NCI-H2227 treated with DMSO at 0.1 percent for 48 hours (cell line): ENCODE results near the gene CSF3.
"Not testable (repeated sequence)": the region's sequence is repeated elsewhere in the genome, so short reads cannot be mapped to it uniquely, and the experiment has no call there.

ENCODE experiments used
- DNase-seq: peaks from one replicate; lab custom pipeline; 2025; lab: John Stamatoyannopoulos, UW

Gene CSF3

GRCh38 chr17:39997543-39997942, 17.7 kb upstream of the CSF3 start:
- no peak for DNase-seq

GRCh38 chr17:39999067-39999466, 16.2 kb upstream of the CSF3 start:
- DNase-seq, result no peak

GRCh38 chr17:40000161-40000560, 15.1 kb upstream of the CSF3 start:
- DNase-seq, result no peak

- DNase-seq, result not testable (repeated sequence)
Measured at GRCh38 chr17:40001335-40001734, 13.9 kb upstream of the CSF3 start.

GRCh38 chr17:40004072-40004471, 11.2 kb upstream of the CSF3 start:
- DNase-seq, result no peak

GRCh38 chr17:40004712-40005111, 10.5 kb upstream of the CSF3 start:
- DNase-seq, result no peak

GRCh38 chr17:40005520-40005919, 9.7 kb upstream of the CSF3 start:
- no peak for DNase-seq

- DNase-seq, result not testable (repeated sequence)
Measured at GRCh38 chr17:40010946-40011500, 4.2 kb upstream of the CSF3 start.

- not testable (repeated sequence) for DNase-seq
Measured at GRCh38 chr17:40012017-40012647, 3.1 kb upstream of the CSF3 start.

- DNase-seq, result no peak
Measured at GRCh38 chr17:40014375-40014980, 762 bp upstream of the CSF3 start.

- no peak for DNase-seq
Measured at GRCh38 chr17:40015998-40016985, 1.1 kb downstream of the CSF3 start.

- DNase-seq, result no peak
Measured at GRCh38 chr17:40017422-40018080, 2.3 kb downstream of the CSF3 start.

GRCh38 chr17:40018211-40019121, 3.2 kb downstream of the CSF3 start:
- DNase-seq, result no peak

GRCh38 chr17:40019140-40019991, 4.1 kb downstream of the CSF3 start:
- no peak for DNase-seq

GRCh38 chr17:40020146-40020545, 4.9 kb downstream of the CSF3 start:
- no peak for DNase-seq

- DNase-seq, result no peak
Measured at GRCh38 chr17:40021451-40021971, 6.3 kb downstream of the CSF3 start.

- DNase-seq, result no peak
Measured at GRCh38 chr17:40022497-40022896, 7.3 kb downstream of the CSF3 start.

GRCh38 chr17:40022961-40023541, 7.8 kb downstream of the CSF3 start:
- no peak for DNase-seq

- no peak for DNase-seq
Measured at GRCh38 chr17:40023590-40024292, 8.5 kb downstream of the CSF3 start.
